ENCODE measurements around the gene MOGAT2.
"Not testable (repeated sequence)": the region's sequence is repeated elsewhere in the genome, so short reads cannot be mapped to it uniquely, and the experiment has no call there.

DNA sequence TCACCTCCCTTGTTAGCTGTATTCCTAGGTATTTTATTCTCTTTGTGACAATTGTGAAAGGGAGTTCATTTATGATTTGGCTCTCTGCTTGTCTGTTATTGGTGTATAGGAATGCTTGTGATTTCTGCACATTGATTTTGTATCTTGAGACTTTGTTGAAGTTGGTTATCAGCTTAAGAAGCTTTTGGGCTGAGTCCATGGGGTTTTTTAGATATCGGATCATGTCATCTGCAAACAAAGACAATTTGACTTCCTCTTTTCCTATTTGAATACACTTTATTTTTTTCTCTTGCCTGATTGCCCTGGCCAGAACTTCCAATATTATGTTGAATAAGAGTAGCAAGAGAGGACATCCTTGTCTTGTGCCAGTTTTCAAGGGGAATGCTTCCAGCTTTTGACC lies 33.8 kb upstream of the MOGAT2 start:
- TF ChIP-seq, protein P1, sequence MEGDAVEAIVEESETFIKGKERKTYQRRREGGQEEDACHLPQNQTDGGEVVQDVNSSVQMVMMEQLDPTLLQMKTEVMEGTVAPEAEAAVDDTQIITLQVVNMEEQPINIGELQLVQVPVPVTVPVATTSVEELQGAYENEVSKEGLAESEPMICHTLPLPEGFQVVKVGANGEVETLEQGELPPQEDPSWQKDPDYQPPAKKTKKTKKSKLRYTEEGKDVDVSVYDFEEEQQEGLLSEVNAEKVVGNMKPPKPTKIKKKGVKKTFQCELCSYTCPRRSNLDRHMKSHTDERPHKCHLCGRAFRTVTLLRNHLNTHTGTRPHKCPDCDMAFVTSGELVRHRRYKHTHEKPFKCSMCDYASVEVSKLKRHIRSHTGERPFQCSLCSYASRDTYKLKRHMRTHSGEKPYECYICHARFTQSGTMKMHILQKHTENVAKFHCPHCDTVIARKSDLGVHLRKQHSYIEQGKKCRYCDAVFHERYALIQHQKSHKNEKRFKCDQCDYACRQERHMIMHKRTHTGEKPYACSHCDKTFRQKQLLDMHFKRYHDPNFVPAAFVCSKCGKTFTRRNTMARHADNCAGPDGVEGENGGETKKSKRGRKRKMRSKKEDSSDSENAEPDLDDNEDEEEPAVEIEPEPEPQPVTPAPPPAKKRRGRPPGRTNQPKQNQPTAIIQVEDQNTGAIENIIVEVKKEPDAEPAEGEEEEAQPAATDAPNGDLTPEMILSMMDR (IDR thresholded peaks at IDR 0.05) = not testable (repeated sequence)
- not testable (repeated sequence) for TF ChIP-seq POLR2A (IDR thresholded peaks at IDR 0.05)

Data from Peyer's patch (tissue), 4 donors.